ENCODE data around the gene ELOVL1. TPM values are rescaled to one million over a fixed set of nuclear protein-coding genes. Genes with fewer than 3 reads are reported as not detected.

Gene ELOVL1
- total RNA-seq, 4 donors from 2014 or later = 19.6 to 26.7 (median 21.4) TPM

DNA sequence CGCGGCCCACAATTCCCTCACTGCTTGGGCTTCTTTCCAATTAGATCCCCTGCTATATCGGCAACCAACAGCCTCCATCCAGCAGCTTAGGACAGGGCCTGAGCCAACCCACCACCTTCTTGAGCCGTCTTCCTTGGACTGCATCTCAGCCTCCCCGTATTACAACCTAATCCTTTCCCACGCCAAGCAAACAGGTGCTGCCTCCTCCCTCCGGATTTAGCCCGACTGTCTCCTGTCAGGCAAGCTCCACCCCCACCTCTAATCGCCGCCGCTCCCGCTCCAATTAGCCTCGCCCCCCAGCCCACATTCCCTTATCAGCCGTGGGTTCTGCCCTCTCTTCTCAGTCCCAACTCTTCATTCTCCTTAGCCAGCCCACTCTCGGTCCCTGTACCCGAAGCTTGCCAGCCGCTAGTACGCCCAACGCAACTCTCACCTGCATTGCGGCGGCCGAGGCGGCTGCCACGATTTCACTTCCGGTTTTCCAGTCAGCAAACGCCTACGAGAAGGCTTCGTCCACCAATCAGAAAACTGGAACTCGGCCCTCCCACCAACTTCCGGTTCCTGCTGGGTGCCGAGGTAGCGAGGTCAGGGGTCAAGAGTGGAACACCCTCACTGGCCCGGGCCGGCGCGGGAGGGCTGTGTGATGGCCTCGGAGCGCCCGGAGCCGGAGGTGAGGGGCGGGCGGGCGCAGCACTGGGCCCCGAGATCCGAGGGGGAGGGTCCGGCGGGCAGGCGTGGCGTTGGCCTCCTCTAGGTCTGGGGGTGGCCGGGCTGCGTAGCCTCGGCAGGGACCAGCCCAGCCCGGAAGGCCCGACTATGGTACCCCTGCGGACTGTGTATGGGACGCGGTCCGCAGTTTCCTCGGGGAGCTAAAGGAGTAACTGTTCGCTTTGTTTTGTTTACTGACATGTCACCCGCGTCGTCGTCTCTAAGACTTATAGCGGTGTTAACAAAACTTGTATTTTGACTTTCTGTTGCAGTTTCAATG is 21.8 kb upstream of the ELOVL1 start, which contains the start of the genes MED8 and SZT2:
TSS of gene MED8 (minus strand) at position 475 of the 988 bp plus-strand sequence. CDS start at position 439, 36 bp downstream.
TSS of gene SZT2 (plus strand) at position 574 of the 988 bp plus-strand sequence. CDS start at position 644, 70 bp downstream.
- Histone ChIP-seq H3K4me3 (peak within 1 kb of the TSS; percentile 81 to 96 (median 92)), H3K27ac (peak within 1 kb of the TSS; percentile 88 to 94 (median 90)), H3K4me1 (peaks cover 25 to 26% of the 10 kb centered on the region in 2 donors), H3K36me3 (peaks cover 0 to 42% of the 10 kb centered on the region in 2 donors), H3K9me3 (no peaks in the 10 kb centered on the region), H3K27me3 (no peaks in the 10 kb centered on the region)
- ATAC-seq (peak; percentile 99 to 100), DNase-seq (peak; percentile 92 to 97)
- in situ Hi-C loops (cut with MboI; ENCODE audit: low sequenced_read_pairs in 4 of 4) = no loop called here
- TF ChIP-seq POLR2A (IDR thresholded peaks at IDR 0.05) = peak; percentile 70 to 86
- TF ChIP-seq, protein P1, sequence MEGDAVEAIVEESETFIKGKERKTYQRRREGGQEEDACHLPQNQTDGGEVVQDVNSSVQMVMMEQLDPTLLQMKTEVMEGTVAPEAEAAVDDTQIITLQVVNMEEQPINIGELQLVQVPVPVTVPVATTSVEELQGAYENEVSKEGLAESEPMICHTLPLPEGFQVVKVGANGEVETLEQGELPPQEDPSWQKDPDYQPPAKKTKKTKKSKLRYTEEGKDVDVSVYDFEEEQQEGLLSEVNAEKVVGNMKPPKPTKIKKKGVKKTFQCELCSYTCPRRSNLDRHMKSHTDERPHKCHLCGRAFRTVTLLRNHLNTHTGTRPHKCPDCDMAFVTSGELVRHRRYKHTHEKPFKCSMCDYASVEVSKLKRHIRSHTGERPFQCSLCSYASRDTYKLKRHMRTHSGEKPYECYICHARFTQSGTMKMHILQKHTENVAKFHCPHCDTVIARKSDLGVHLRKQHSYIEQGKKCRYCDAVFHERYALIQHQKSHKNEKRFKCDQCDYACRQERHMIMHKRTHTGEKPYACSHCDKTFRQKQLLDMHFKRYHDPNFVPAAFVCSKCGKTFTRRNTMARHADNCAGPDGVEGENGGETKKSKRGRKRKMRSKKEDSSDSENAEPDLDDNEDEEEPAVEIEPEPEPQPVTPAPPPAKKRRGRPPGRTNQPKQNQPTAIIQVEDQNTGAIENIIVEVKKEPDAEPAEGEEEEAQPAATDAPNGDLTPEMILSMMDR (IDR thresholded peaks at IDR 0.05 in 4 of 5, conservative IDR thresholded peaks at IDR 0.05 in 1 of 5) = no peak
- intact Hi-C loops (cut with DNase I; ENCODE audit: low total_unique reads) = loop anchor here (1.0 to 2.0 kb wide), 3 partner anchors 21 to 41 kb away; partner anchors contain the start of genes CDC20 and ELOVL1

DNA sequence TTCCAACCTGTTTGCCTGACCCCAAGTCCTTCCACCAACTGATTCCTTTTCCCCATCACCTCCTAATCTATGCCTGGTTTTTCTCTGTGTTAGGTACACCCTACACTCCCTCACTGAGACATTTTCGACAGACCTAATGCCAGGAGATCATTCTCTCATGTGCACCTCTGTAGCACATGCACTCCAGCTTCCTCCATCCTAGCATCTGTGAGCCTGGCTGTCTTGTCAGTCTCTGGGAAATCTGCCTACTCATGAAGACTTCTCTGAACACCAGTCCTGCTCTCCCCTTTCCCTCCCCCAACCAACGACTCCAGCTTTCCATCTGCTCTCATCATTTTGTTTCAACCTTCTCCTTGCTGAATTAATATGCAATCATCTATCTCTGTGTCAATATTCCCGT is 20.8 kb upstream of the ELOVL1 start:
- intact Hi-C loops (cut with DNase I; ENCODE audit: low total_unique reads) = loop anchor here (1.0 to 2.0 kb wide), 3 partner anchors 20 to 40 kb away; partner anchors contain the start of genes CDC20 and ELOVL1
- Histone ChIP-seq H3K9me3 (no peaks in the 10 kb centered on the region), H3K27me3 (no peaks in the 10 kb centered on the region), H3K36me3 (peaks cover 0 to 46% of the 10 kb centered on the region in 2 donors), H3K4me3 (peak overlapping the region; percentile 81 to 96 (median 92)), H3K4me1 (peaks cover 25 to 26% of the 10 kb centered on the region in 2 donors), H3K27ac (peak overlapping the region; percentile 88 to 94 (median 90))
- TF ChIP-seq, protein P1 (IDR thresholded peaks at IDR 0.05 in 4 of 5, conservative IDR thresholded peaks at IDR 0.05 in 1 of 5) = no peak
- TF ChIP-seq POLR2A (IDR thresholded peaks at IDR 0.05) = no peak
- in situ Hi-C loops (cut with MboI; ENCODE audit: low sequenced_read_pairs in 4 of 4) = no loop called here
- DNase-seq = no peak
- ATAC-seq = no peak

DNA sequence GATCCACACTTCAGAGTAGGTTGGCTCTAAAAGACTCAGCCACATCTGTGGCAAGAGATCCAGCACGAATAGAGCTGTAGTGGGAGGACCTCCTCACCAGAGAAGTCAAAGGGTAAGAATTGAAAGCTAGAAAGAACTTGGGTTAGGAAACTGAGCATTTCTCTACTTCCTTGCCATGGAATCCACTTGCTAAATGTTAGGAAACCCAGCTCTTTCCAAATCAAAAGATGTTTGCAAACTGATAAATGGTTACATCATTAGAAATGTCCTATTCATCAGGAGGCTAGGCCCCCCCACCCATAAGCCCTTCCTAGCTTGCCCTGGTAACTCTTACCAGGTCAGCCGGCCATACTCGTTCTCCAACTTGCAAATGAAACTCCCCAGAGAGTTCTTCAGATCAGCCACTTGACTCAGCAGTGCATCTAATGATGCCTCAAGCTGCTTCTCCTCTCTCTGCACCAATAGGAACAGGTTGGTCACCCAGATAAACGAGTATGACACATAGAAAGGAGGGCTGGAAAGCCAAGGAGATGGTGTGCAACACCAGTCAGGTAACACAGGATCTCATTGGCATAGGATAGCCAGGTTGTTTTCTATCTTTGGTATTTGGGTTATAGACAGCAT is 20.3 kb upstream of the ELOVL1 start:
- no peaks in the 10 kb centered on the region for H3K9me3 ChIP-seq
- no peak for DNase-seq
- intact Hi-C loops (cut with DNase I; ENCODE audit: low total_unique reads) (loop anchor here (2.0 kb wide), 2 partner anchors 29 to 39 kb away; partner anchors contain the start of gene CDC20), in situ Hi-C loops (cut with MboI; ENCODE audit: low sequenced_read_pairs in 4 of 4) (no loop called here)
- H3K36me3 ChIP-seq = peaks cover 0 to 50% of the 10 kb centered on the region in 2 donors
- peak overlapping the region in 1 of 4 donors; percentile 96 for H3K4me3 ChIP-seq
- no peaks in the 10 kb centered on the region for H3K27me3 ChIP-seq
- no peak for ATAC-seq
- no peak for TF ChIP-seq POLR2A (IDR thresholded peaks at IDR 0.05)
- TF ChIP-seq, protein P1 (IDR thresholded peaks at IDR 0.05 in 4 of 5, conservative IDR thresholded peaks at IDR 0.05 in 1 of 5) = no peak
- peaks cover 25 to 26% of the 10 kb centered on the region in 2 donors for H3K4me1 ChIP-seq
- H3K27ac ChIP-seq = no peak overlapping the region

DNA sequence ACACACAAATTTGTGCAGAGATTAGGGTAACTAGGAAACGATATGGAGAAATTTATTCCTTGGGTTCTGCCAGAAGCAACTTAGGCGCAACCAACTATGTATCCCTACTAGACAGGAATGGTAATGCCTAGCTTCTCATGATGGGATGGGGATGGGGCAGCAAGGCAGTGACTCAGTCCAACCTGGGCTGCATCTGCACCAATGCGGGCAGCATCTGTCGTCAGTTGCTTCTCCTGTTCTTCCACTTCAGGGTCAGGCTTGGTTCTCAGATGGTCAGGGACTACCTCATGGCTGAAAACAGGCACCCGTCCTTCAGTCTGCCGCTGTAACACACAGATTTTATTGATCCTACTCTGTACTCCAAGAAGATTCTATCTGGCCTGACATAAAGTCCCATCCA is 18.9 kb upstream of the ELOVL1 start:
- intact Hi-C loops (cut with DNase I; ENCODE audit: low total_unique reads) (no loop called here), in situ Hi-C loops (cut with MboI; ENCODE audit: low sequenced_read_pairs in 4 of 4) (no loop called here)
- Histone ChIP-seq H3K4me3 (no peak overlapping the region), H3K9me3 (no peaks in the 10 kb centered on the region), H3K4me1 (peaks cover 25 to 26% of the 10 kb centered on the region in 2 donors), H3K27me3 (no peaks in the 10 kb centered on the region), H3K36me3 (peaks cover 0 to 64% of the 10 kb centered on the region in 2 donors), H3K27ac (no peak overlapping the region)
- no peak for TF ChIP-seq POLR2A (IDR thresholded peaks at IDR 0.05)
- TF ChIP-seq, protein P1 (IDR thresholded peaks at IDR 0.05 in 4 of 5, conservative IDR thresholded peaks at IDR 0.05 in 1 of 5) = no peak
- ATAC-seq (no peak), DNase-seq (no peak)

Data from gastrocnemius medialis (tissue), 4 donors.